Measurements from ENCODE around the gene INPP5E.

- TF ChIP-seq POLR2A (IDR thresholded peaks at IDR 0.05) (no peak), CTCF (IDR thresholded peaks at IDR 0.05) (no peak)
Observed at GRCh38 chr9:136416914-136417313, 22.7 kb downstream of the INPP5E start.

Data from uterus (tissue), 2 donors.